NCI-H2081 (cell line): ENCODE data around the gene GRM4.

ENCODE experiments used
- DNase-seq, 2 experiments: peaks; one replicate each; lab custom pipeline; 2025; lab: John Stamatoyannopoulos, UW

GRM4 gene

GRCh38 chr6:34157236-34157830 lies 11.4 kb upstream of the GRM4 start:
- no peak for DNase-seq

- DNase-seq, result no peak
Observed at GRCh38 chr6:34155471-34156300, 9.8 kb upstream of the GRM4 start.

GRCh38 chr6:34154668-34155447 lies 9.0 kb upstream of the GRM4 start:
- peak; percentile 44 to 53 for DNase-seq

- DNase-seq, result no peak
Observed at GRCh38 chr6:34152806-34153520, 7.1 kb upstream of the GRM4 start.

GRCh38 chr6:34152042-34152524 lies 6.2 kb upstream of the GRM4 start:
- no peak for DNase-seq

GRCh38 chr6:34151321-34152041 lies 5.6 kb upstream of the GRM4 start:
- DNase-seq, result no peak

- DNase-seq, result no peak
Observed at GRCh38 chr6:34150766-34151165, 4.9 kb upstream of the GRM4 start.

GRCh38 chr6:34149831-34150400 lies 4.0 kb upstream of the GRM4 start:
- no peak for DNase-seq

- DNase-seq, result no peak
Observed at GRCh38 chr6:34149452-34149810, 3.5 kb upstream of the GRM4 start.

GRCh38 chr6:34148631-34149451 lies 3.0 kb upstream of the GRM4 start:
- no peak for DNase-seq

- DNase-seq, result no peak
Observed at GRCh38 chr6:34147906-34148630, 2.2 kb upstream of the GRM4 start.

GRCh38 chr6:34146801-34147592 lies 1.1 kb upstream of the GRM4 start:
- no peak for DNase-seq

- DNase-seq, result peak; percentile 62 to 72
Observed at GRCh38 chr6:34145161-34146020, 496 bp downstream of the GRM4 start.

GRCh38 chr6:34144581-34145160 lies 1.2 kb downstream of the GRM4 start:
- no peak for DNase-seq

- DNase-seq, result peak; percentile 35 to 59
Observed at GRCh38 chr6:34143884-34144580, 1.9 kb downstream of the GRM4 start.

GRCh38 chr6:34143196-34143883 lies 2.5 kb downstream of the GRM4 start:
- no peak for DNase-seq
